ENCODE data around the gene KCNK15.

The KCNK15 gene

GRCh38 chr20:44722990-44723389 lies 22.7 kb upstream of the KCNK15 start:
- H3K4me3 Mint-ChIP-seq, result no peak overlapping the region
- ATAC-seq (replicated peaks) (no peak), DNase-seq (no peak)
- no peaks in the 10 kb centered on the region for H3K27me3 Mint-ChIP-seq
- no peaks in the 10 kb centered on the region for H3K9me3 Mint-ChIP-seq
- no peak overlapping the region for H3K27ac Mint-ChIP-seq
- H3K4me1 Mint-ChIP-seq, result peaks cover 0 to 1% of the 10 kb centered on the region in 2 donors
- H3K36me3 Mint-ChIP-seq, result no peaks in the 10 kb centered on the region

GRCh38 chr20:44723391-44723790 lies 22.3 kb upstream of the KCNK15 start:
- Mint-ChIP-seq H3K27ac (peak overlapping the region; percentile 17), H3K36me3 (no peaks in the 10 kb centered on the region), H3K9me3 (no peaks in the 10 kb centered on the region), H3K27me3 (no peaks in the 10 kb centered on the region), H3K4me3 (no peak overlapping the region), H3K4me1 (peaks cover 0 to 1% of the 10 kb centered on the region in 2 donors)
- DNase-seq (no peak), ATAC-seq (replicated peaks) (no peak)

GRCh38 chr20:44723798-44724362 lies 21.8 kb upstream of the KCNK15 start:
- no peak overlapping the region for H3K4me3 Mint-ChIP-seq
- H3K4me1 Mint-ChIP-seq, result peaks cover 0 to 1% of the 10 kb centered on the region in 2 donors
- peaks cover 3 to 4% of the 10 kb centered on the region in 2 donors for H3K27me3 Mint-ChIP-seq
- no peaks in the 10 kb centered on the region for H3K36me3 Mint-ChIP-seq
- peak overlapping the region; percentile 17 for H3K27ac Mint-ChIP-seq
- ATAC-seq (replicated peaks) (no peak), DNase-seq (no peak)
- H3K9me3 Mint-ChIP-seq, result no peaks in the 10 kb centered on the region

- H3K27ac Mint-ChIP-seq, result no peak overlapping the region
- ATAC-seq (replicated peaks) (no peak), DNase-seq (no peak)
- H3K4me3 Mint-ChIP-seq, result no peak overlapping the region
- no peaks in the 10 kb centered on the region for H3K9me3 Mint-ChIP-seq
- peaks cover 5 to 6% of the 10 kb centered on the region in 2 donors for H3K27me3 Mint-ChIP-seq
- H3K4me1 Mint-ChIP-seq, result peaks cover 0 to 1% of the 10 kb centered on the region in 2 donors
- H3K36me3 Mint-ChIP-seq, result no peaks in the 10 kb centered on the region
Measured at GRCh38 chr20:44724423-44725091, 21.1 kb upstream of the KCNK15 start.

GRCh38 chr20:44725837-44726236 lies 19.8 kb upstream of the KCNK15 start:
- no peaks in the 10 kb centered on the region for H3K36me3 Mint-ChIP-seq
- peaks cover 0 to 1% of the 10 kb centered on the region in 2 donors for H3K4me1 Mint-ChIP-seq
- peaks cover 5 to 6% of the 10 kb centered on the region in 2 donors for H3K27me3 Mint-ChIP-seq
- no peak for ATAC-seq (replicated peaks)
- no peak overlapping the region for H3K4me3 Mint-ChIP-seq
- H3K27ac Mint-ChIP-seq, result no peak overlapping the region
- no peaks in the 10 kb centered on the region for H3K9me3 Mint-ChIP-seq
- no peak for DNase-seq

GRCh38 chr20:44727039-44727438 lies 18.6 kb upstream of the KCNK15 start:
- Mint-ChIP-seq H3K4me3 (no peak overlapping the region), H3K27ac (no peak overlapping the region), H3K9me3 (no peaks in the 10 kb centered on the region), H3K36me3 (no peaks in the 10 kb centered on the region), H3K27me3 (peaks cover 5 to 6% of the 10 kb centered on the region in 2 donors), H3K4me1 (peaks cover 0 to 1% of the 10 kb centered on the region in 2 donors)
- no peak for DNase-seq
- no peak for ATAC-seq (replicated peaks)

GRCh38 chr20:44727651-44728050 lies 18.0 kb upstream of the KCNK15 start:
- no peaks in the 10 kb centered on the region for H3K9me3 Mint-ChIP-seq
- no peaks in the 10 kb centered on the region for H3K36me3 Mint-ChIP-seq
- peaks cover 5 to 6% of the 10 kb centered on the region in 2 donors for H3K27me3 Mint-ChIP-seq
- DNase-seq, result no peak
- no peak for ATAC-seq (replicated peaks)
- H3K27ac Mint-ChIP-seq, result no peak overlapping the region
- H3K4me1 Mint-ChIP-seq, result peaks cover 0 to 1% of the 10 kb centered on the region in 2 donors
- no peak overlapping the region for H3K4me3 Mint-ChIP-seq

- H3K9me3 Mint-ChIP-seq, result no peaks in the 10 kb centered on the region
- no peaks in the 10 kb centered on the region for H3K36me3 Mint-ChIP-seq
- H3K4me1 Mint-ChIP-seq, result peaks cover 4 to 7% of the 10 kb centered on the region in 2 donors
- no peak for ATAC-seq (replicated peaks)
- no peak overlapping the region for H3K27ac Mint-ChIP-seq
- peaks cover 6 to 11% of the 10 kb centered on the region in 2 donors for H3K27me3 Mint-ChIP-seq
- H3K4me3 Mint-ChIP-seq, result no peak overlapping the region
- DNase-seq, result no peak
Measured at GRCh38 chr20:44728801-44729443, 16.7 kb upstream of the KCNK15 start.

GRCh38 chr20:44730441-44730840 lies 15.2 kb upstream of the KCNK15 start:
- no peak overlapping the region for H3K27ac Mint-ChIP-seq
- no peak overlapping the region for H3K4me3 Mint-ChIP-seq
- H3K9me3 Mint-ChIP-seq, result no peaks in the 10 kb centered on the region
- DNase-seq, result no peak
- peaks cover 4 to 7% of the 10 kb centered on the region in 2 donors for H3K4me1 Mint-ChIP-seq
- no peak for ATAC-seq (replicated peaks)
- H3K27me3 Mint-ChIP-seq, result peaks cover 6 to 17% of the 10 kb centered on the region in 2 donors
- no peaks in the 10 kb centered on the region for H3K36me3 Mint-ChIP-seq

- H3K27me3 Mint-ChIP-seq, result peaks cover 6 to 17% of the 10 kb centered on the region in 2 donors
- ATAC-seq (replicated peaks) (no peak), DNase-seq (no peak)
- H3K36me3 Mint-ChIP-seq, result peaks cover 3 to 5% of the 10 kb centered on the region in 2 donors
- H3K4me1 Mint-ChIP-seq, result peaks cover 8 to 15% of the 10 kb centered on the region in 2 donors
- H3K9me3 Mint-ChIP-seq, result peaks cover 4 to 5% of the 10 kb centered on the region in 2 donors
- H3K4me3 Mint-ChIP-seq, result no peak overlapping the region
- H3K27ac Mint-ChIP-seq, result no peak overlapping the region
Measured at GRCh38 chr20:44731657-44732056, 14.0 kb upstream of the KCNK15 start.

- Mint-ChIP-seq H3K36me3 (peaks cover 5 to 6% of the 10 kb centered on the region in 2 donors), H3K4me1 (peaks cover 9 to 18% of the 10 kb centered on the region in 2 donors), H3K27me3 (peaks cover 6 to 17% of the 10 kb centered on the region in 2 donors), H3K4me3 (no peak overlapping the region), H3K9me3 (peaks cover 6% of the 10 kb centered on the region in 2 donors), H3K27ac (no peak overlapping the region)
- ATAC-seq (replicated peaks) (no peak), DNase-seq (no peak)
Measured at GRCh38 chr20:44732327-44732726, 13.3 kb upstream of the KCNK15 start.

- H3K27me3 Mint-ChIP-seq, result peaks cover 6 to 17% of the 10 kb centered on the region in 2 donors
- ATAC-seq (replicated peaks) (peak; percentile 72 to 76), DNase-seq (peak; percentile 32)
- H3K9me3 Mint-ChIP-seq, result peaks cover 6 to 9% of the 10 kb centered on the region in 2 donors
- peaks cover 5 to 6% of the 10 kb centered on the region in 2 donors for H3K36me3 Mint-ChIP-seq
- no peak overlapping the region for H3K27ac Mint-ChIP-seq
- no peak overlapping the region for H3K4me3 Mint-ChIP-seq
- H3K4me1 Mint-ChIP-seq, result peaks cover 9 to 18% of the 10 kb centered on the region in 2 donors
Measured at GRCh38 chr20:44733341-44734069, 12.2 kb upstream of the KCNK15 start.

- Mint-ChIP-seq H3K27ac (no peak overlapping the region), H3K27me3 (peaks cover 0 to 12% of the 10 kb centered on the region in 2 donors), H3K36me3 (peaks cover 6 to 9% of the 10 kb centered on the region in 2 donors), H3K4me3 (no peak overlapping the region), H3K9me3 (peaks cover 9 to 11% of the 10 kb centered on the region in 2 donors), H3K4me1 (peaks cover 9 to 18% of the 10 kb centered on the region in 2 donors)
- ATAC-seq (replicated peaks) (no peak), DNase-seq (no peak)
Measured at GRCh38 chr20:44734938-44735337, 10.7 kb upstream of the KCNK15 start.

- Mint-ChIP-seq H3K4me1 (peaks cover 9 to 18% of the 10 kb centered on the region in 2 donors), H3K36me3 (peaks cover 6 to 9% of the 10 kb centered on the region in 2 donors), H3K4me3 (peak overlapping the region in 1 of 2 donors; percentile 73), H3K27me3 (peaks cover 0 to 12% of the 10 kb centered on the region in 2 donors), H3K9me3 (peaks cover 9 to 11% of the 10 kb centered on the region in 2 donors), H3K27ac (no peak overlapping the region)
- ATAC-seq (replicated peaks) (no peak), DNase-seq (no peak)
Measured at GRCh38 chr20:44735816-44736169, 9.9 kb upstream of the KCNK15 start.
